ENCODE measurements around the gene LAMC2.

LAMC2 gene

DNA sequence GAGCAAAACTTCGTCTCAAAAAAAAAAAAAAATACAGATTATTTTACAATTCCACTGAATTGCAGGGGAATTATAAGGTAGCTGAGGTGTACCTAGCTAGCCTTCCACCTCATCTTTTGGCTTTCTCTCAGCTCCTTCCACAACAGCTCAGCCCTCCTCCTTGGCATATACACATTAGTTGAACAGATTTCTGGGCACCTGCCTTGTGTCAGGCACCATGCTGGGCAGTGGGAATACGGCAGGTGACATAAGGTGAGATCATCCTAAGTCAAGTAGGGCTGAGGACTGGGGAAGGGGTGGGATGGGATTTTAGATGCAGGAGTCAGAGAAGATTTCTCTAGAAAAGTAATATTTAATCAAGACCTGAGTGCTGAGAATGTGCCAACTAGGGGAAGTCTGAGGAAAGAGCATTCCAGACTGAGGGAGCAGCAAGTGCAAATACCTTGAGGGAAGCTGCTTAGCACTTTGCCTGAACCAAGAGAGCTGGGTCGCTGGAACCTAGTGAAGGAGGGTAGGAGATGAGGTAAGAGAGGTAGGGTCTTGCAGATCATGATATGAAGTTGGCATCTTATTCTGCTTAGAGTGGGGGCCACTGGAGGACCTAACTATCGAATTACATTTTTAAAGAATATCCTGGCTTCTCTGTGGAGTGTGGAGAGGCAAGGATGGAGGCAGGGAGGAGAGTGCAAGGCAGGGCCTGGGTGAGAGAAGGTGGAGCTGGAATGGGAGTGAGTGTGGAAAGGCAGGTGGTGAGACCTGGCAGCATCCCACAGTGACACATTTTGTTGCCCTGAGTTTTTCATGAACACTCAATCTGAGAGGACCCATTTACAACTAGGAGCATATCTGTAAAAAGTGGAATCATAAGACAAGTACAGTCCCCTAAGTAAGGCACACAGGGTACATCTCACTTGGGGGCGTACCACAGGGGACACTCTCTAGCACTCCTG, 28.2 kb downstream of the LAMC2 start (continued):
- TF ChIP-seq, protein P1, sequence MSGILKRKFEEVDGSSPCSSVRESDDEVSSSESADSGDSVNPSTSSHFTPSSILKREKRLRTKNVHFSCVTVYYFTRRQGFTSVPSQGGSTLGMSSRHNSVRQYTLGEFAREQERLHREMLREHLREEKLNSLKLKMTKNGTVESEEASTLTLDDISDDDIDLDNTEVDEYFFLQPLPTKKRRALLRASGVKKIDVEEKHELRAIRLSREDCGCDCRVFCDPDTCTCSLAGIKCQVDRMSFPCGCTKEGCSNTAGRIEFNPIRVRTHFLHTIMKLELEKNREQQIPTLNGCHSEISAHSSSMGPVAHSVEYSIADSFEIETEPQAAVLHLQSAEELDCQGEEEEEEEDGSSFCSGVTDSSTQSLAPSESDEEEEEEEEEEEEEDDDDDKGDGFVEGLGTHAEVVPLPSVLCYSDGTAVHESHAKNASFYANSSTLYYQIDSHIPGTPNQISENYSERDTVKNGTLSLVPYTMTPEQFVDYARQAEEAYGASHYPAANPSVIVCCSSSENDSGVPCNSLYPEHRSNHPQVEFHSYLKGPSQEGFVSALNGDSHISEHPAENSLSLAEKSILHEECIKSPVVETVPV (CRISPR knock-in tag; IDR thresholded peaks at IDR 0.05), result no peak
- no peak for TF ChIP-seq ZC3H10 (CRISPR knock-in tag; IDR thresholded peaks at IDR 0.05)
- TF ChIP-seq ZNF8 (CRISPR knock-in tag; IDR thresholded peaks at IDR 0.05), result no peak

DNA sequence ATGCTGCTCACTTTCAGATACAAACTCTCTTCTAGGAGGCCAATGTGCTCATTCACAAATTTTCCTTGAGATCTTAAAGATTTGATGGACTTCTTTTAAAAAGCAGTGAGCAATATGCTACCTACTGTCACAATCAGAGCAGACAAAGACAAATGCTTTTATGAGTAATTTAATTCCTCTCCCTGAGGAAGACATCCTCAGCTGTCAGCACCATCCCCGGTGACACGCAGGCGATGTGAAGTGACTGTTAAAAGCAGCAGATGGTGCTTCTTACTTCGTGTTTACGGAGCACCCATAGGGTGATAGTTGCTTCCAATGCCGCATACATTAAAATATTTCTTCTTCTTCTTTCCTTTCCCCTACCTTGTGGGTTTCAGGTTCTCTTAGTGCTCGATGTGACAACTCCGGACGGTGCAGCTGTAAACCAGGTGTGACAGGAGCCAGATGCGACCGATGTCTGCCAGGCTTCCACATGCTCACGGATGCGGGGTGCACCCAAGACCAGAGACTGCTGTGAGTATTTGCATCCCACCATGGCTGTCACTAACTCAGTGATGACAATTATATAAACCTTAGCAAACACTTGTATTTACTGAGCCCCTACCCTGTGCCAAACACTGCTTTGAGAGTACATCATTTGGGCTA, 29.1 kb downstream of the LAMC2 start:
- no peak for ATAC-seq
- no peak for TF ChIP-seq ZFP30 (CRISPR knock-in tag; IDR thresholded peaks at IDR 0.05)
- no peak for TF ChIP-seq PPARA (CRISPR knock-in tag; IDR thresholded peaks at IDR 0.05; ENCODE audit: borderline replicate concordance)
- no peak for TF ChIP-seq ZNF8 (CRISPR knock-in tag; IDR thresholded peaks at IDR 0.05)
- TF ChIP-seq SNAI2 (CRISPR knock-in tag; IDR thresholded peaks at IDR 0.05), result no peak
- TF ChIP-seq GLIS3 (CRISPR knock-in tag; IDR thresholded peaks at IDR 0.05), result no peak
- TF ChIP-seq, protein P2, sequence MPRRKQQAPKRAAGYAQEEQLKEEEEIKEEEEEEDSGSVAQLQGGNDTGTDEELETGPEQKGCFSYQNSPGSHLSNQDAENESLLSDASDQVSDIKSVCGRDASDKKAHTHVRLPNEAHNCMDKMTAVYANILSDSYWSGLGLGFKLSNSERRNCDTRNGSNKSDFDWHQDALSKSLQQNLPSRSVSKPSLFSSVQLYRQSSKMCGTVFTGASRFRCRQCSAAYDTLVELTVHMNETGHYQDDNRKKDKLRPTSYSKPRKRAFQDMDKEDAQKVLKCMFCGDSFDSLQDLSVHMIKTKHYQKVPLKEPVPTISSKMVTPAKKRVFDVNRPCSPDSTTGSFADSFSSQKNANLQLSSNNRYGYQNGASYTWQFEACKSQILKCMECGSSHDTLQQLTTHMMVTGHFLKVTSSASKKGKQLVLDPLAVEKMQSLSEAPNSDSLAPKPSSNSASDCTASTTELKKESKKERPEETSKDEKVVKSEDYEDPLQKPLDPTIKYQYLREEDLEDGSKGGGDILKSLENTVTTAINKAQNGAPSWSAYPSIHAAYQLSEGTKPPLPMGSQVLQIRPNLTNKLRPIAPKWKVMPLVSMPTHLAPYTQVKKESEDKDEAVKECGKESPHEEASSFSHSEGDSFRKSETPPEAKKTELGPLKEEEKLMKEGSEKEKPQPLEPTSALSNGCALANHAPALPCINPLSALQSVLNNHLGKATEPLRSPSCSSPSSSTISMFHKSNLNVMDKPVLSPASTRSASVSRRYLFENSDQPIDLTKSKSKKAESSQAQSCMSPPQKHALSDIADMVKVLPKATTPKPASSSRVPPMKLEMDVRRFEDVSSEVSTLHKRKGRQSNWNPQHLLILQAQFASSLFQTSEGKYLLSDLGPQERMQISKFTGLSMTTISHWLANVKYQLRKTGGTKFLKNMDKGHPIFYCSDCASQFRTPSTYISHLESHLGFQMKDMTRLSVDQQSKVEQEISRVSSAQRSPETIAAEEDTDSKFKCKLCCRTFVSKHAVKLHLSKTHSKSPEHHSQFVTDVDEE (CRISPR knock-in tag; IDR thresholded peaks at IDR 0.05), result no peak

DNA sequence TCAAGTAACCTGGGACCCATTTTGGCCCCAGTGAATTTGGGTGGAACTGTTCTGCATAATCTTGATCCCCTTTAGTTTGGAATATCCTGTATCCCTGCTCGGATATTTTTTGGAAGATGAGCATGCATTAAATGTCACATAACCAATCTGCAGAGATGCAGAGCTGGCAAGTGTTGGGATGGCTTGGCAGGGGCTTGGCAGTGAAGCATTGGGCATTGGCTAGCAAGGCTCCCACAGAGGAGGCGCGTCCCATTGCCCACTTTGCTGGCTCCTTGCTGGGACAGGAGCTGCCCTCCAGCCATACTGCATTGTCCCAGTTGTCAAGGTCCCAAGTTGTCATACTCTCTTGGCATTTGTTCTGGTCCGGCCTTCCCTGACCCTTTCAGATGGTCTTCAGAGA, 29.9 kb downstream of the LAMC2 start:
- no peak for ATAC-seq

DNA sequence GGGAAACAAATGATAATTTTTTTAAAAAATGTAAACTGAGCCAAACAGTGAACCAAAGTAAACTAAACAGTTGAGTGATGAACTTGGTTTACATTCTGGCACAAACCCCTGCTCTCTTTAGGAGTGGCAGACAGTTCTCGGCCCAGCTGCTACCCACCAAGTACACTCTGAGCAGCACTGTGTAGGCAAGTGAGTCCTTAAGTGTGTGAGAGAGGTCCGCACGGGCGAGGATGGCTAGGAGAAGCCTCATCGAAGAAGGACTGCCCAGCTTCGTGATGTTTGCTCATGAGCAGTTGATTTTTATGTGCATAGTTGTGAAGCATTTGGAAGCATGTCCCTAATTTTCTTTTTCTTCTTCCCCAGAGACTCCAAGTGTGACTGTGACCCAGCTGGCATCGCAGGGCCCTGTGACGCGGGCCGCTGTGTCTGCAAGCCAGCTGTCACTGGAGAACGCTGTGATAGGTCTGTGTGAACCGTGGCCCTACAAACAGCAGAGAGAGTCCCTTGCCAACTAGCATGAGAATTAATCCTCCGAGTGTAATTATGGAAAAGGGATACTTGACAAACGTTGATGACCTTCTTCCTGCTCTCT, 32.1 kb downstream of the LAMC2 start:
- no peak for ATAC-seq
- TF ChIP-seq, protein P1 (CRISPR knock-in tag; IDR thresholded peaks at IDR 0.05), result no peak
- TF ChIP-seq, protein P2 (CRISPR knock-in tag; IDR thresholded peaks at IDR 0.05), result no peak
- no peak for TF ChIP-seq ZFP3 (CRISPR knock-in tag; IDR thresholded peaks at IDR 0.05)
- no peak for TF ChIP-seq ESRRG (CRISPR knock-in tag; IDR thresholded peaks at IDR 0.05)
- TF ChIP-seq OSR1 (CRISPR knock-in tag; IDR thresholded peaks at IDR 0.05), result no peak
- no peak for TF ChIP-seq SNAI2 (CRISPR knock-in tag; IDR thresholded peaks at IDR 0.05)
- TF ChIP-seq, protein P3, sequence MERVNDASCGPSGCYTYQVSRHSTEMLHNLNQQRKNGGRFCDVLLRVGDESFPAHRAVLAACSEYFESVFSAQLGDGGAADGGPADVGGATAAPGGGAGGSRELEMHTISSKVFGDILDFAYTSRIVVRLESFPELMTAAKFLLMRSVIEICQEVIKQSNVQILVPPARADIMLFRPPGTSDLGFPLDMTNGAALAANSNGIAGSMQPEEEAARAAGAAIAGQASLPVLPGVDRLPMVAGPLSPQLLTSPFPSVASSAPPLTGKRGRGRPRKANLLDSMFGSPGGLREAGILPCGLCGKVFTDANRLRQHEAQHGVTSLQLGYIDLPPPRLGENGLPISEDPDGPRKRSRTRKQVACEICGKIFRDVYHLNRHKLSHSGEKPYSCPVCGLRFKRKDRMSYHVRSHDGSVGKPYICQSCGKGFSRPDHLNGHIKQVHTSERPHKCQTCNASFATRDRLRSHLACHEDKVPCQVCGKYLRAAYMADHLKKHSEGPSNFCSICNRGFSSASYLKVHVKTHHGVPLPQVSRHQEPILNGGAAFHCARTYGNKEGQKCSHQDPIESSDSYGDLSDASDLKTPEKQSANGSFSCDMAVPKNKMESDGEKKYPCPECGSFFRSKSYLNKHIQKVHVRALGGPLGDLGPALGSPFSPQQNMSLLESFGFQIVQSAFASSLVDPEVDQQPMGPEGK (CRISPR knock-in tag; IDR thresholded peaks at IDR 0.05; ENCODE audit: borderline replicate concordance), result no peak
- TF ChIP-seq BACH2 (CRISPR knock-in tag; IDR thresholded peaks at IDR 0.05; ENCODE audit: borderline replicate concordance), result no peak
- no peak for TF ChIP-seq ZC3H10 (CRISPR knock-in tag; IDR thresholded peaks at IDR 0.05)
- TF ChIP-seq ZNF8 (CRISPR knock-in tag; IDR thresholded peaks at IDR 0.05), result no peak
- TF ChIP-seq, protein P4, sequence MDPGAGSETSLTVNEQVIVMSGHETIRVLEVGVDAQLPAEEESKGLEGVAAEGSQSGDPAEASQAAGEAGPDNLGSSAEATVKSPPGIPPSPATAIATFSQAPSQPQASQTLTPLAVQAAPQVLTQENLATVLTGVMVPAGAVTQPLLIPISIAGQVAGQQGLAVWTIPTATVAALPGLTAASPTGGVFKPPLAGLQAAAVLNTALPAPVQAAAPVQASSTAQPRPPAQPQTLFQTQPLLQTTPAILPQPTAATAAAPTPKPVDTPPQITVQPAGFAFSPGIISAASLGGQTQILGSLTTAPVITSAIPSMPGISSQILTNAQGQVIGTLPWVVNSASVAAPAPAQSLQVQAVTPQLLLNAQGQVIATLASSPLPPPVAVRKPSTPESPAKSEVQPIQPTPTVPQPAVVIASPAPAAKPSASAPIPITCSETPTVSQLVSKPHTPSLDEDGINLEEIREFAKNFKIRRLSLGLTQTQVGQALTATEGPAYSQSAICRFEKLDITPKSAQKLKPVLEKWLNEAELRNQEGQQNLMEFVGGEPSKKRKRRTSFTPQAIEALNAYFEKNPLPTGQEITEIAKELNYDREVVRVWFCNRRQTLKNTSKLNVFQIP (CRISPR knock-in tag; IDR thresholded peaks at IDR 0.05; ENCODE audit: borderline replicate concordance, low read depth), result no peak

More for the DNA sequence above, 29.9 kb downstream of the LAMC2 start:
- TF ChIP-seq, protein P2 (CRISPR knock-in tag; IDR thresholded peaks at IDR 0.05), result no peak
